D721Med (cell line): ENCODE data around the gene KPNA6.
A peak's percentile ranks its signal among the peaks of the same experiment; 100 is the strongest.
"Not testable (repeated sequence)": the region's sequence is repeated elsewhere in the genome, so short reads cannot be mapped to it uniquely, and the experiment has no call there.

Experiments
- DNase-seq: peaks from one replicate; pipeline ENCODE4 v3.0.0; 2011; ENCODE audit warnings: low spot score; ENCODE audit not compliant: insufficient read length
- FAIRE-seq: peaks from 2 replicates; lab custom pipeline; 2011; peaks lifted over from hg19 to GRCh38; lab: Jason Lieb, UNC
- CTCF ChIP-seq: IDR thresholded peaks from 2 replicates; pipeline ENCODE4 v1.5.1; 2012; ENCODE audit warnings: mild to moderate bottlenecking, control low read depth; ENCODE audit not compliant: insufficient read depth; ENCODE audit errors: missing control alignments

Gene KPNA6

DNA sequence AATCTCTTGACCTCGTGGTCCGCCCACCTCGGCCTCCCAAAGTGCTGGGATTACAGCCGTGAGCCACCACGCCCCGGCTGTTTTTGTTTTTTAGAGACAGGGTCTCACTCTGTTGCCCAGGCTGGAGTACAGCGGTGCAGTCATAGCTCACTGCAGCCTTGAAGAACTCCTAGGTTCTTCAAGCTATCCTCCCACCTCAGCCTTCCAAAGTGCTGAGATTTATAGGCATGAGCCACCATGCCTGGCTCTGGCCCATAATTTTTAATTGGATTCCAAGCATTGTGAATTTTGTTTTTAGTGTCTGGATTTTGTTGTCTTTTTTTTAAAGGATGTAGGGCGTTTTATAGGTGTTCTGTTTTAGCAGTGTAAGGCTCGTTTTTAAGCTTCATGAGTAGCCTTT, 43.0 kb downstream of the KPNA6 start:
- DNase-seq, result no peak
- FAIRE-seq, result peak; percentile 61
- no peak for TF ChIP-seq CTCF

GRCh38 chr1:32151319-32151787, 43.5 kb downstream of the KPNA6 start:
- no peak for TF ChIP-seq CTCF
- DNase-seq (peak; percentile 31), FAIRE-seq (no peak)

GRCh38 chr1:32159189-32159588, 51.3 kb downstream of the KPNA6 start:
- no peak for DNase-seq
- FAIRE-seq, result no peak
- no peak for TF ChIP-seq CTCF

- DNase-seq (no peak), FAIRE-seq (no peak)
- TF ChIP-seq CTCF, result no peak
Measured at GRCh38 chr1:32163405-32163804, 55.5 kb downstream of the KPNA6 start.

- not testable (repeated sequence) for FAIRE-seq, DNase-seq
Measured at GRCh38 chr1:32165633-32166032, 57.8 kb downstream of the KPNA6 start.

- TF ChIP-seq CTCF, result no peak
- DNase-seq (no peak), FAIRE-seq (no peak)
Measured at GRCh38 chr1:32170991-32171390, 63.1 kb downstream of the KPNA6 start.

DNA sequence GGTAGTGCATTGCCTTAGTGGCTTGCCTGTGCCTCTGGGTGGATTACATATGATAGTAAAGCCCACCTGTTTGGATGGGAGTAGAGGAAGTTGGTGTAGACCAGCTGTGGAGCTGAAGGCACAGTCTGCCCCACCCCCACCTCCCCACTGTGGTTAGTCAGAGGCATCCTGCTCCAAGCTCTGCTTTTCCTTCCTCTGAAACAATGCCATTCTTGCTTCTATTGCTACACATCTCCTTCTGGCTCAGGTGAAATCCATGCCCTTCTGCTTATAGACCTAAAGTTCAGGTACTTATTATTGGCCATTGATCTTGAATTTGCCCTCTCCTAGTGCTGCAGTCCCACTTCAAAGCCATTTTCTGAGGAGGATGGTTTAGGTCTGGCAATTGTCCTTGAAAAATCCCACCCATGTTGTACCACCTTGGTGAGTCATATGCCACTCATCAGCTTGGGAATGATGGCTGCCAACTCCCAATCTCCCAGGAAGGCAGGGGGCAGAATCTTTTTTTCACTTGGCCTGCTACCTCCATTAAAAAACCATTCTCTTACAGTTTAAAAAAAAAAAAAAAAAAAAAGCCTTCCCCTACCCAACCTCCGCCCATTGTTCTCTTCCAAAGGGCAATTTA, 64.9 kb downstream of the KPNA6 start:
- TF ChIP-seq CTCF, result no peak
- DNase-seq (no peak), FAIRE-seq (no peak)
